Right atrium auricular region (tissue), 2 donors: ENCODE data around the gene HNRNPAB. TPM values are rescaled to one million over a fixed set of nuclear protein-coding genes. Genes with fewer than 3 reads are reported as not detected.
"Not testable (repeated sequence)": the region's sequence is repeated elsewhere in the genome, so short reads cannot be mapped to it uniquely, and the experiment has no call there.

Experiments used
- DNase-seq: peaks from one replicate; pipeline ENCODE4 v3.0.0-alpha.2; 2019; ENCODE audit warnings: low spot score
- H3K27ac ChIP-seq, 2 donors: fragments of 200-600 bp; sonication (generic); 1 replicate in 1 of 2; 2 replicates in 1 of 2; pipeline ENCODE4 v1.5.1; 2016 to 2019
- H3K27me3 ChIP-seq, 2 donors: fragments of 200-600 bp; sonication (generic); one replicate each; pipeline versions ENCODE4 v1.5.1 to v1.6.0; 2017 to 2019
- H3K36me3 ChIP-seq: fragments of 200-600 bp; sonication (generic); one replicate; pipeline ENCODE4 v1.5.1; 2016
- H3K4me1 ChIP-seq, 2 donors: fragments of 200-600 bp; sonication (generic); one replicate each; pipeline versions ENCODE4 v1.5.1 to v1.6.0; 2017 to 2019
- H3K4me3 ChIP-seq, 2 donors: fragments of 200-600 bp; sonication (generic); 1 replicate in 1 of 2; 2 replicates in 1 of 2; pipeline ENCODE4 v1.5.1; 2017 to 2019; ENCODE audit warnings: mild to moderate bottlenecking in 1 of 2, moderate library complexity in 1 of 2
- H3K9me3 ChIP-seq, 2 donors: fragments of 200-600 bp; sonication (generic); one replicate each; pipeline ENCODE4 v1.5.1; 2019
- total RNA-seq, 2 donors: library from RNA; depleted of rRNA; stranded (reverse); fragments of >200 nt; gene quantifications; one replicate each; pipeline ENCODE4 v1.1.0, GENCODE V29; 2016
- TF ChIP-seq, protein P1 (sequence below), 2 donors: fragments of 200-600 bp; sonication (generic); IDR thresholded peaks; one replicate each; pipeline ENCODE4 v1.5.1; 2019; ENCODE audit warnings: antibody characterized with exemption in 2 of 2

Gene HNRNPAB
- total RNA-seq, 2 donors from 2014 or later: 62.4 to 69.1 TPM

DNA sequence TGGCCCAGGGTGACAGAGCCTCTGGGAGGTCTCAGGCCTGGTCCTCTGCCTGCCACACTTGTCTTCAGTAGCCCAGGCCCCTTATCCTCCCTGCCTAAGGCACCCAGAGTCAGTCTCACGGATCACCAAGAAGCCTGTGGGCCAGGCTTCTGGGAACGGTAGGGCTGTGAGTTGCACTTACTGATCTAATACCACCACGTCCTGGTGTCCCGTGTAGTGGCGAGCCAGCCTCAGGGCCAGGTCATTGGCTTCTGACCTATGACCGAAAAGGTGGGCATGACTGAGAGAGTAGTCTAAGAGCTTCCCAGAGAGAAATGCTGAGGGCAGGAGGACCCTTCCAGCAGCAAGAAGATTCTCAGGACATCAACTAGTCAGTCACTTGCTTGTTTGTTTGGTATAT lies 20.8 kb downstream of the HNRNPAB start:
- H3K4me1 ChIP-seq: peaks cover 0 to 10% of the 10 kb centered on the region in 2 donors
- no peak overlapping the region for H3K4me3 ChIP-seq
- TF ChIP-seq, protein P1, sequence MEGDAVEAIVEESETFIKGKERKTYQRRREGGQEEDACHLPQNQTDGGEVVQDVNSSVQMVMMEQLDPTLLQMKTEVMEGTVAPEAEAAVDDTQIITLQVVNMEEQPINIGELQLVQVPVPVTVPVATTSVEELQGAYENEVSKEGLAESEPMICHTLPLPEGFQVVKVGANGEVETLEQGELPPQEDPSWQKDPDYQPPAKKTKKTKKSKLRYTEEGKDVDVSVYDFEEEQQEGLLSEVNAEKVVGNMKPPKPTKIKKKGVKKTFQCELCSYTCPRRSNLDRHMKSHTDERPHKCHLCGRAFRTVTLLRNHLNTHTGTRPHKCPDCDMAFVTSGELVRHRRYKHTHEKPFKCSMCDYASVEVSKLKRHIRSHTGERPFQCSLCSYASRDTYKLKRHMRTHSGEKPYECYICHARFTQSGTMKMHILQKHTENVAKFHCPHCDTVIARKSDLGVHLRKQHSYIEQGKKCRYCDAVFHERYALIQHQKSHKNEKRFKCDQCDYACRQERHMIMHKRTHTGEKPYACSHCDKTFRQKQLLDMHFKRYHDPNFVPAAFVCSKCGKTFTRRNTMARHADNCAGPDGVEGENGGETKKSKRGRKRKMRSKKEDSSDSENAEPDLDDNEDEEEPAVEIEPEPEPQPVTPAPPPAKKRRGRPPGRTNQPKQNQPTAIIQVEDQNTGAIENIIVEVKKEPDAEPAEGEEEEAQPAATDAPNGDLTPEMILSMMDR (IDR thresholded peaks at IDR 0.05): no peak
- H3K36me3 ChIP-seq: peaks cover 37% of the 10 kb centered on the region
- H3K27me3 ChIP-seq: no peaks in the 10 kb centered on the region
- H3K9me3 ChIP-seq: no peaks in the 10 kb centered on the region
- H3K27ac ChIP-seq: no peak overlapping the region
- DNase-seq: no peak

DNA sequence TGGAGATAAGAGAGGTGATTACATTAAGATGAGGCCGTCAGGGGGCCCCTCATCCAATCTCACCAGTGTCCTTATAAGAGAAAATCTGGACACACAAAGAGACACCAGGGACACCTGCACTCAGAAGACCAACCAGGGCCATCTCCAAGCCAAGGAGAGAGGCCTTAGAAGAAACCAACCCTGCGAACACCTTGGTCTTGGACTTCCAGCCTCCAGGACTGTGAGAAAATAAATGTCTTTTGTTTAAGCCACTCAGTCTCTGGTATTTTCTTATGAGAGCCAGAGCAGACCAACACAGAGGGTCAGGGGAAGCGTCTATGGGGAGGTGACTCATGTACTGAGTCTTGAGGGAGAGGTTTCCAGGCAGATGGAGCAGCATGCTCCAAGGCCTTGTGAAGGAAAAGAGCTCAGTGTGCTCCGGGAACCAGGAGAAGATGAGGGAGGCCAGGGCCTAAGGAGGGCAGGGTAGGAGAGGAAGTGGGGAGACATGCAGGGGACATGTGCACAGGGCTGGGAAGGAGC lies 22.9 kb downstream of the HNRNPAB start:
- DNase-seq: no peak
- Histone ChIP-seq H3K9me3 (no peaks in the 10 kb centered on the region), H3K4me3 (no peak overlapping the region), H3K27me3 (no peaks in the 10 kb centered on the region), H3K27ac (no peak overlapping the region), H3K36me3 (peaks cover 47% of the 10 kb centered on the region), H3K4me1 (peaks cover 0 to 28% of the 10 kb centered on the region in 2 donors)
- TF ChIP-seq, protein P1 (IDR thresholded peaks at IDR 0.05): no peak

DNA sequence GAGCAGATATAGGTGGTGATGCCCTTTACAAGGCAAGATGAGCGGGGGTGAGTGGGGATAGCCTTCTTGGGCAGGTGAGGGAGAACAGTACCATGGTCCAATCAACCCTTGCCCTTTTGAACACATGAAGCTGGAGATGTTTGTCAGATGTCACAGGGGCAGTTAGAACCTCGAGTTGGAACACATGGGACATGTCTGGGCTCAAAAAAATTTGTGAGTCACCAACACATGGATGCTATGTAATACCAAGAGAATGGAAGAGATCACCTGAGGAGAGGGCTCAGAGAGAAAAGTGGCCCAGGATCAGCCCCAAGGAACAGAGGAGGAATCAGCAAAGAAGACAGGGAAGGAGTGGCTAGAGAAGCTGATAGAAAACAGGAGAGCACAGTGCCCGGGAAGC lies 23.6 kb downstream of the HNRNPAB start:
- no peaks in the 10 kb centered on the region for H3K9me3 ChIP-seq
- H3K36me3 ChIP-seq: peaks cover 47% of the 10 kb centered on the region
- no peak overlapping the region for H3K27ac ChIP-seq
- peaks cover 0 to 31% of the 10 kb centered on the region in 2 donors for H3K4me1 ChIP-seq
- no peak for DNase-seq
- H3K4me3 ChIP-seq: no peak overlapping the region
- TF ChIP-seq, protein P1 (IDR thresholded peaks at IDR 0.05): no peak
- no peaks in the 10 kb centered on the region for H3K27me3 ChIP-seq

DNA sequence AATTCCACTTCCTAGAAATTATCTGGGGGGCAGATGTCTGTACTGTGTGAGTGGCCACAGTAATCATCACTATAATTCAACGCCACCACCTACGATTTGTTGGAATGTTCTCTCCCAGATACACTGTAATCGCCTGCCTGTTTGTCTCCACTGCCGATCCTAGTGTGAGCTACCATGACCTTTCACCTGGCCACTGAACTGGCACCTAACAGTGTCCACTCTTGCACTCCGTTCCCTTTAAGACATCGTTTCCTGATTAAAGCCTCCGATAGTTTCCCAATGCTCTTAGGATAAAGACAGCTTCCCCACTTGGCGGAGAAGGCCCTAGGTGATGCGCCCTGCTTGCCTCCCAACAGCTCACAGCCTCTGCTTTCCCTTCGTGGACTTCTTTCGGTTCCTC lies 24.3 kb downstream of the HNRNPAB start:
- Histone ChIP-seq H3K4me1 (peaks cover 0 to 35% of the 10 kb centered on the region in 2 donors), H3K9me3 (no peaks in the 10 kb centered on the region), H3K36me3 (peaks cover 47% of the 10 kb centered on the region), H3K4me3 (no peak overlapping the region), H3K27me3 (no peaks in the 10 kb centered on the region), H3K27ac (no peak overlapping the region)
- TF ChIP-seq, protein P1 (IDR thresholded peaks at IDR 0.05): no peak
- DNase-seq: no peak

DNA sequence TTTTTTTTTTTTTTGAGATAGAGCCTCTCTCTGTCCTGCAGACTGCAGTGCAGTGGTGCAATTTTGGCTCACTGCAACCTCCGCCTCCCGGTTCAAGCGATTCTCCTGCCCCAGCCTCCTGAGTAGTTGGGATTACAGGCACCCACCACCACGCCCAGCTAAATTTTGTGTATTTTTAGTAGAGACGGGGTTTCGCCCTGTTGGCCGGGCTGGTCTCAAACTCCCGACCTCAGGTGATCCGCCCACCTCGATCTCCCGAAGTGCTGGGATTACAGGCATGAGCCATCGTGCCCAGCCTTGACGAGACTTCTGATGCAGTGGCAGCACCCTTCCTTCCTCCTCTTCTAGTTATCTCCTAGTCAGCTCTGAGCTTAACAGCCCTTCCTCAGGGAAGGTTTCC lies 24.8 kb downstream of the HNRNPAB start:
- Histone ChIP-seq H3K4me1 (peaks cover 0 to 31% of the 10 kb centered on the region in 2 donors), H3K36me3 (peaks cover 47% of the 10 kb centered on the region)
- not testable (repeated sequence) for H3K27me3 ChIP-seq, H3K9me3 ChIP-seq, H3K4me3 ChIP-seq, DNase-seq, H3K27ac ChIP-seq

DNA sequence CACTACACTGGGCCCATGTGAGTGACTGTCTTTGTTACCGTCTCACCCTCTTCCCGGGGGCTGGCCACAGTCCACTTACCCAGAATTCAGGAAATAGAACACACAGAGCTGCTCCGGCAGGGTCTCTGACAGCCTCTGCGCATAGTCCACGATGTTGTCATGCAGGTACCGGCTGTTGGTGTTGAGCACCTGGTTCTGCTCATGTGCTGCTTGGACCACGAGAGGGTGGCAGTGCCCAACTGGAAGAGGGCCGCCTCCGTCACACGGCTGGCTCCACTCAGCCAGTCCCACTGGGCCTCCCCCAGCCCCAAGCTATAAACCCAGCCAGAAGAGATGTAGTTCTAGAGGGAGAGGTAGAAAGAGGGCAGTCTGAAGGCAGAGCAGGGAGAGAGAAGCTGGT lies 25.5 kb downstream of the HNRNPAB start:
- TF ChIP-seq, protein P1 (IDR thresholded peaks at IDR 0.05): no peak
- Histone ChIP-seq H3K4me3 (no peak overlapping the region), H3K9me3 (no peaks in the 10 kb centered on the region), H3K27ac (no peak overlapping the region), H3K27me3 (no peaks in the 10 kb centered on the region), H3K4me1 (peaks cover 0 to 31% of the 10 kb centered on the region in 2 donors), H3K36me3 (peaks cover 47% of the 10 kb centered on the region)
- no peak for DNase-seq
